Retinal pigment epithelial cell (primary cell): ENCODE measurements around the gene NTSR1.

ENCODE experiments used
- DNase-seq: peaks from one replicate; pipeline ENCODE4 v3.0.0-alpha.2; 2010; ENCODE audit warnings: low read depth
- H3K4me3 ChIP-seq: 2 replicates; pipeline ENCODE4 v1.5.1; 2011; ENCODE audit warnings: mild to moderate bottlenecking, low read length, control low read depth, moderate library complexity
- CTCF ChIP-seq: conservative IDR thresholded peaks from 2 replicates; pipeline ENCODE4 v1.5.1; 2011; ENCODE audit warnings: low read depth, low read length, control low read depth, inconsistent platforms

NTSR1 gene

DNA sequence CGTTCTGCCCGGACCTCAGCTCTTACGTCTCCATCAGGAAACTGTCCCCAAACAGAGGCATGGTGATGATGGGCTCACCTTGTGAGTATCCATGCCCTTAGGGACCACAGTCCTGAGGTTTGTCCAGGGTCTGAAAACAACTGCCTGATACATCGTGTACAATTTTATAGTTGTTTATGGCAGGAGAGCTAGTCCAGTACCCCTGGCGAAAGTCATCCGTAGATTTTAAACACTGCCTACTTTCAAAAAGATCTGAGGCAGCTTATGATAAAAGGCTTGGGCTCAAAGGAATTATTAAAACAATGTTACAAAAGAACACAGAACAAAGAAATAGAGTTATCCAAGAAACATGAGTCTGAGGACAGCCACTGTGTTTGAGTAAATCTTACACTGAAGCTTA is 14.0 kb downstream of the NTSR1 start:
- H3K4me3 ChIP-seq, result no peak overlapping the region
- TF ChIP-seq CTCF, result no peak
- no peak for DNase-seq

DNA sequence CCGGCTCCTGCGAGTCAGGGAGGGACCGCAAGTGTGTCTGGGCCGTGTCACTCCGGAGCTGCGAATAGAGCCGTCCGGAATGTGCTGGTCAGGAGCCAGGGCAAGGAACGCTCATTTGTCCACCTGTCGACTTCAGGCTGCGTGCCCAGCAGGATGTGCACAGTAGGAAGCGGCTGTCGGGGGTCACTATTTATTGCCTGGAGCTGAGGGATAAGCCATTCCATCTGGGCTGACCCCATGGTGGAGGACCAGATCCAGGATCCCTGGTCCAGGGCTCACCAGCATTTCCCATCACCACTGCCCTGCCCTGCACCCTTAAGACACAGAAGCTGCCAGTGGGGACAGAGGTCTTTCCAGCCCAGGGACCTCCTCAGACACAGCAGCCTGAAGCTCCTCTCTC is 14.7 kb downstream of the NTSR1 start:
- H3K4me3 ChIP-seq, result no peak overlapping the region
- DNase-seq, result no peak
- no peak for TF ChIP-seq CTCF

DNA sequence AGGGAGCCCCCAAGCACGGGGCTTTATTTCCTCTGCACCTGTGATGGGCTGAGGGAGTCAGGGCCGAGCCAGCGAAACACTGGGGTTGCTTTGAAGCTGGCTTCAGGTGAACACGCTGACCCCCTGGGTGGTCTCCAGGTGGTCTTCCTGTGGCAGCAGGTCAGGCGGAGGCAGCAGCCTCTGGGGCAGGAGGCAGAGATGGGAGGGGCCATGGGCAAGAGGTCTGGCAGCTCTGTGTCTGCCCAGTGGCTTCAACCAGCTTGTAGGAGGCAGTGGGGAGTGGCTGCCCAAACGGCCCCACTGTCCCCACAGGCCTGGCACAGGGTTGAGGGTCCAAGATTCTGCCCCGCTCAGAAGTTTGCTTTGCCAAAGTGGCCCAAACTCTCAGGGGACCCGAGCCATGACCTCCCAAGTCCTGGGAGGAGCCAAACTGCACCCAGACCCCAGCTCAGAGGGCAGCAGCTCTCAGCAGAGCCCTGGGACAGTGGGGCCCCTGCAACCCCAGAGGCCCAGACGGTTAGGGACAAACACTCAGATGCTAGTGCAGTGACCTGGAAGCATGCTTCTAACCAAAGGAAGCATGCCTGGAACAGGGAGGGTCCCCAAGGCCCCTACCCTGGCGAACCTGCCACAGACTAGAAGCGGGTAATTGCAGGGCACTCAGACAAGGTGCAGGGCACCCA is 15.3 kb downstream of the NTSR1 start:
- no peak overlapping the region for H3K4me3 ChIP-seq
- no peak for TF ChIP-seq CTCF
- no peak for DNase-seq

- H3K4me3 ChIP-seq, result no peak overlapping the region
- no peak for DNase-seq
- TF ChIP-seq CTCF, result no peak
Measured at GRCh38 chr20:62724692-62725595, 16.3 kb downstream of the NTSR1 start.

DNA sequence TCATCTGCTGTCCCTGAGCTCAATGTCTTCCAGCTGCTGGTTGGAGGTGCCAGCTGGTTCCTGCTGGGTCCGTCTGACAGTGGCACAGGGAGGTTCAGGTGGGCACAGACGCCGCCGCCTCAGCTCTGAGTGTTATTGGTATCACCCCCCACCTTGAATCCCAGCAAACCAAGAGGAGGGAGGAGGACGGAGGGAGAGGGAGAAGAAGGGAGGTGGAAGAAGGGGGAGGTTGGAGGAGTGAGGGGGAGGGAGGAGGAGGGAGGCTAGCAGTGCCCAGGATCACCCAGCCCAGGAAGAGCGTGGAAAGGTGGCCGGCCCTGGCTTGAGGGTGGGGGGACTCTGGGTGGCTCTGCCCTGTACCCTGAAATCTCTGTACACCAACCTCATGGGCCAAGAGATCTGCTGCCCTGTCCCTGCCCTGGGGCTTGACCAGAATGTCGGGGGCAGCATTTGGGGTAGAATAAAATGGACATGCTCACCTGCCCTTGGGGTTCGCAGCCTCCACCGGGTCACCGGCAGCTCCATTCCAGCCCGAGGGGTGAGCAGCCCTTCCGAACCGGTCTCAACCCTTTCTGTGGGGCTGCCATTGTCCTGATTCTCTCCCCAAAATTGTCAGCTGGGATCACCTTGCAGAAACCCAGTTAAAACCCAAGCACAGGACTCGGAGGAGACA is 17.1 kb downstream of the NTSR1 start:
- no peak overlapping the region for H3K4me3 ChIP-seq
- DNase-seq, result no peak
- TF ChIP-seq CTCF, result no peak

DNA sequence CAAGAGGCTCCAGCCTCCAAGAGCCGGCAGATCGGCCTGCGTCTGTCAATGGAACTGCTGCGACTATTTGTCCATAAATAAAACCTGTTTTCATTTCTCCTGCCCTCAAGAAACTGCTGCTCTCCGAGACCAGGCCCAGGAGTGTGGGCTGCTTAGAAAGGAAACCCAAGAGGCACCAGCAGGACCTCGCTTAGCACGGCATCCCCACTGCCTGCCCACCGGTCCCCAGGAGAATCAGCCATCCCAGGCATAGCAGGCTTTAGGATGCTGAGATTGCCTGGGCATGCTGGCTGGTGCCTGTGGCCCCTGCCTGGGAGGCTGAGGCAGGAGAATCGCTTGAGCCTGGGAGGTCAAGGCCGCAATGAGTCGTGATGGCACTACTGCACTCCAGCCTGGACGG is 17.6 kb downstream of the NTSR1 start:
- DNase-seq, result no peak
- H3K4me3 ChIP-seq, result no peak overlapping the region
- TF ChIP-seq CTCF, result no peak
